Testis (tissue), 3 donors: ENCODE results near the gene SVOPL. TPM values are rescaled to one million over a fixed set of nuclear protein-coding genes. Genes with fewer than 3 reads are reported as not detected.

Experiments used
- DNase-seq: peaks from one replicate; pipeline ENCODE4 v3.0.0-alpha.2; 2019
- H3K27ac ChIP-seq, 2 donors: fragments of 200-600 bp; sonication (generic); one replicate each; pipeline ENCODE4 v1.5.1; 2019
- H3K27me3 ChIP-seq: fragments of 200-600 bp; sonication (generic); one replicate; pipeline ENCODE4 v1.5.1; 2019
- H3K36me3 ChIP-seq: fragments of 200-600 bp; sonication (generic); one replicate; pipeline ENCODE4 v1.5.1; 2017; ENCODE audit warnings: low read depth; ENCODE audit errors: missing control alignments
- H3K4me1 ChIP-seq: fragments of 200-600 bp; sonication (generic); one replicate; pipeline ENCODE4 v1.5.1; 2019
- H3K4me3 ChIP-seq, 2 donors: fragments of 200-600 bp; sonication (generic); one replicate each; pipeline ENCODE4 v1.5.1; 2017 to 2019
- H3K9me3 ChIP-seq: fragments of 200-600 bp; sonication (generic); one replicate; pipeline ENCODE4 v1.5.1; 2017
- POLR2A ChIP-seq: fragments of 450-650 bp; IDR thresholded peaks from one replicate; pipeline ENCODE4 v1.6.1; 2017; ENCODE audit warnings: antibody characterized with exemption, mild to moderate bottlenecking, moderate library complexity
- WGBS, 2 donors: methylation state at CpG; one replicate each; pipeline ENCODE4 v1.1.5; 2018; 5-methylcytosine and 5-hydroxymethylcytosine counted together
- intact Hi-C: fragments of 100-400 bp; cut with DNase I; formaldehyde crosslinking; loops from one replicate; pipeline ENCODE4 v1.15.1; 2023; ENCODE audit warnings: low total_unique reads
- polyA plus RNA-seq: library from polyadenylated mRNA; stranded (reverse); fragments of 350-450 nt; fragmentation: Illumina TruSeq; extraction: RNeasy Lipid Tissue Mini Kit (QIAGEN cat#74804); gene quantifications from one replicate; pipeline ENCODE4 v1.2.3, GENCODE V29; 2014; ENCODE audit warnings: low read depth, low replicate concordance; ENCODE audit not compliant: insufficient read depth
- total RNA-seq, 2 donors: library from RNA; depleted of rRNA; stranded (reverse); fragments of >200 nt; gene quantifications; one replicate each; pipeline ENCODE4 v1.2.3, GENCODE V29; 2016
- TF ChIP-seq, protein P1 (sequence below), 3 experiments: fragments of 450-650 bp in 2 of 3; fragments of 200-600 bp in 1 of 3; sonication (generic) in 1 of 3; IDR thresholded peaks; one replicate each; pipeline ENCODE4 v1.5.1; 2016 to 2019; ENCODE audit warnings: antibody characterized with exemption in 3 of 3, mild to moderate bottlenecking in 2 of 3, moderate library complexity in 1 of 3

SVOPL gene
- total and polyA plus RNA-seq, 3 donors from 2014 or later = 1.1 to 4.0 (median 1.7) TPM

DNA sequence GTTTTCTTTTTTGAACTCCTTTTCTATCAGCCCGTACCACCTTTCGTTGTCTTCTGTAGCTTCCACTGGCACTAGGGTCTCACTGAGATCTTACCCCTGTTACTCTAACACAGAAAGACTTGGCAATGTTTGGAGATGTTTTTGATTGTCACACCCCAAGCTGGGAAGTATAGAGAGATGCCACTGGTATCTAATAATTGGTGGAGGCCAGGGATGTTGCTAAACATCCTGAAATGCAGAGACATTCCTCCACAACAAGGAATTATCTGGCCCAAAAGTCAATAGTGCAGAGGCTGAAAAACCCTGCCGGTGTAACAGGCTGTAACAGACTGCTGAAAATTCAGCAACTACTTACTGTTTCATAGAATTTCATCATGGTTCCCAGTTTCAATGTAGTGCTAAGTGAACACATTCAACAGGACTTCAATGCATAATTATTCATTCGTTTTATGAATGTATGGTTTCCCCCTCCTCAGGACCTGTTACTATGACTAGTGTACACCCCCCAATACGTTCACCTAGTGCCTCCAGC lies 125.2 kb downstream of the SVOPL start:
- no peaks in the 10 kb centered on the region for H3K36me3 ChIP-seq
- 94 to 95% methylated on average over 5 of the region's 5 CpGs for WGBS, 2 donors
- no peaks in the 10 kb centered on the region for H3K4me1 ChIP-seq
- no peak overlapping the region for H3K27ac ChIP-seq
- H3K4me3 ChIP-seq = no peak overlapping the region
- H3K9me3 ChIP-seq = no peaks in the 10 kb centered on the region
- no peak for TF ChIP-seq POLR2A
- TF ChIP-seq, protein P1, sequence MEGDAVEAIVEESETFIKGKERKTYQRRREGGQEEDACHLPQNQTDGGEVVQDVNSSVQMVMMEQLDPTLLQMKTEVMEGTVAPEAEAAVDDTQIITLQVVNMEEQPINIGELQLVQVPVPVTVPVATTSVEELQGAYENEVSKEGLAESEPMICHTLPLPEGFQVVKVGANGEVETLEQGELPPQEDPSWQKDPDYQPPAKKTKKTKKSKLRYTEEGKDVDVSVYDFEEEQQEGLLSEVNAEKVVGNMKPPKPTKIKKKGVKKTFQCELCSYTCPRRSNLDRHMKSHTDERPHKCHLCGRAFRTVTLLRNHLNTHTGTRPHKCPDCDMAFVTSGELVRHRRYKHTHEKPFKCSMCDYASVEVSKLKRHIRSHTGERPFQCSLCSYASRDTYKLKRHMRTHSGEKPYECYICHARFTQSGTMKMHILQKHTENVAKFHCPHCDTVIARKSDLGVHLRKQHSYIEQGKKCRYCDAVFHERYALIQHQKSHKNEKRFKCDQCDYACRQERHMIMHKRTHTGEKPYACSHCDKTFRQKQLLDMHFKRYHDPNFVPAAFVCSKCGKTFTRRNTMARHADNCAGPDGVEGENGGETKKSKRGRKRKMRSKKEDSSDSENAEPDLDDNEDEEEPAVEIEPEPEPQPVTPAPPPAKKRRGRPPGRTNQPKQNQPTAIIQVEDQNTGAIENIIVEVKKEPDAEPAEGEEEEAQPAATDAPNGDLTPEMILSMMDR (IDR thresholded peaks at IDR 0.05) = no peak
- intact Hi-C loops = no loop called here
- no peak for DNase-seq
- no peaks in the 10 kb centered on the region for H3K27me3 ChIP-seq

DNA sequence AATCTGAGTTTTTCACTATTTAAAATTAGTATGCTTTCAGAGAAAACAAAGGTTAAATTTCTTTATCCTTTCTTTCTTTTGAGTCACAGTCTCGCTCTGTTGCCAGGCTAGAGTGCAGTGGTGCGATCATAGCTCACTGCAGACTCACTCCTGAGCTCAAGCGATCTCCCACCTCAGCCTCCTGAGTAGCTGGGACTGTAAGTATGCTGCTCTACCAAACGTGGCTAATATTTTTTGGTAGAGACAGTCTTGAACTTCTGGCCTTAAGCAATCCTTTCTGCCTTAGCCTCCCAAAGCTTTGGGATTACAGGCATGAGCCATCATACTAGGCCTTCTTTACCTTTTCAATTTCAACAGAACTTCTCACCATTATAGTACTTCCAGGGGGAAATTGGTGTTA lies 127.4 kb downstream of the SVOPL start:
- intact Hi-C loops = no loop called here
- H3K27ac ChIP-seq = no peak overlapping the region

DNA sequence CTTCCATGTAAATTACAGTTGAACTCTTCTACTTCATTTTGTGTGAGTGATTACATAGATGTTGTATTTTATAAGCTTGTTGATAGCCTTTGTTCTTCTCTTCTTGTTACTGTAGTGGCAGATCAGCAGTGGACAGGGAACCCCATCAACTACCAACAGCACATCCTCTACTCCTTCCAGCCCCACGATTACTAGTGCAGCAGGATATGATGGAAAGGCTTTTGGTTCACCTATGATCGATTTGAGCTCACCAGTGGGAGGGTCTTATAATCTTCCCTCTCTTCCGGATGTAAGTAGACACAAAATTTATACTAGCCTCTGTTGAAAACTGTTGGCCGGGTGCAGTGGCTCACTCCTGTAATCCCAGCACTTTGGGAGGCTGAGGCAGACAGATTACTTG lies 130.4 kb downstream of the SVOPL start:
- intact Hi-C loops = no loop called here
- Histone ChIP-seq H3K27me3 (no peaks in the 10 kb centered on the region), H3K4me1 (no peaks in the 10 kb centered on the region), H3K27ac (no peak overlapping the region), H3K9me3 (no peaks in the 10 kb centered on the region), H3K36me3 (no peaks in the 10 kb centered on the region), H3K4me3 (no peak overlapping the region)
- 94 to 95% methylated on average over 4 of the region's 4 CpGs for WGBS, 2 donors
- DNase-seq = no peak
- TF ChIP-seq, protein P1 (IDR thresholded peaks at IDR 0.05) = no peak
- TF ChIP-seq POLR2A = no peak

More for the DNA sequence above, 127.4 kb downstream of the SVOPL start:
- H3K9me3 ChIP-seq = no peaks in the 10 kb centered on the region
- DNase-seq = no peak
- WGBS, 2 donors = 67 to 86% methylated on average over 4 of the region's 4 CpGs
- no peaks in the 10 kb centered on the region for H3K27me3 ChIP-seq
- H3K4me1 ChIP-seq = no peaks in the 10 kb centered on the region
- TF ChIP-seq POLR2A = no peak
- TF ChIP-seq, protein P1 (IDR thresholded peaks at IDR 0.05) = no peak
- no peaks in the 10 kb centered on the region for H3K36me3 ChIP-seq
- H3K4me3 ChIP-seq = no peak overlapping the region

DNA sequence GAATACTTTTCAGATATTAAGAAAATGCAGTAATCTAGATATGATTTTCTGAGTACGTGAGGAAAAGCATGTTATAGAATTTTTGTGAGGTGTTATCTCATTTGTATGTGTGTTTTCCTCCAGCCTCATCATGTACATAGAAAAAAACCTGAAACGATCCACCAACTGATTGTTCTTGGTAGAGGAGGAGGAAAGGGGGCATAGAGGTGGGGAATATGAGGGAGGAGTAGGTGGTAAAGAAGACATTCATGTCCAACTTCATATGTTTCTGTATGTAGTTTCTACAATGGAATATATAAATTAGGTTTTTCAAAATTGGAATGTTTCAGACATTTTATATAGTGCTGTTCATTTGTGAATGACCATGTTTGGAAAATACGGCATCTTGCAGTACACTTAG lies 131.7 kb downstream of the SVOPL start:
- DNase-seq = no peak
- no peak for TF ChIP-seq POLR2A
- TF ChIP-seq, protein P1 (IDR thresholded peaks at IDR 0.05) = no peak
- Histone ChIP-seq H3K9me3 (no peaks in the 10 kb centered on the region), H3K27ac (no peak overlapping the region), H3K4me1 (no peaks in the 10 kb centered on the region), H3K27me3 (no peaks in the 10 kb centered on the region), H3K36me3 (no peaks in the 10 kb centered on the region), H3K4me3 (no peak overlapping the region)
- 73 to 84% methylated on average over 3 of the region's 3 CpGs for WGBS, 2 donors
- intact Hi-C loops = no loop called here

DNA sequence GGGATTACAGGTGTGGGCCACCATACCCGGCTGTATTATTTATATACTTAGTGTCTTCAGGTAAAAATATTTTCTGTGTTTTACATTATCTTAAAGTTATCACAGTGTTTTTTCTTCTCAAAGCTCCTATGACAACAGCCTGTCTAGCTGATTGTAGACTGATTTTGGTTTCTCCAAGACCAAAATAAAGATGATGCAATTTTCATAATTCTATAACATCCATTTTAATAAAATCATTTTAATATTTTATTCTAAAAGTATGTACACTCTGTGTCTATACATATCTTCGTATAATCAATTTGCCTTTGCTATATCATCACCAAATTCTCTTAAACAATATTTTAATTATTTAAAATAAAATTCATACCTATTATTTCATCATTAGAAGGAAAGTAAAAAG lies 132.5 kb downstream of the SVOPL start:
- TF ChIP-seq, protein P1 (IDR thresholded peaks at IDR 0.05) = no peak
- TF ChIP-seq POLR2A = no peak
- H3K27ac ChIP-seq = no peak overlapping the region
- no peaks in the 10 kb centered on the region for H3K36me3 ChIP-seq
- no peak for DNase-seq
- H3K4me1 ChIP-seq = no peaks in the 10 kb centered on the region
- no peak overlapping the region for H3K4me3 ChIP-seq
- H3K27me3 ChIP-seq = no peaks in the 10 kb centered on the region
- no peaks in the 10 kb centered on the region for H3K9me3 ChIP-seq
- intact Hi-C loops = no loop called here
- 96 to 100% methylated on average over 2 of the region's 2 CpGs for WGBS, 2 donors
